ENCODE data around the gene C16orf46. TPM values are rescaled to one million over a fixed set of nuclear protein-coding genes. Genes with fewer than 3 reads are reported as not detected.

The C16orf46 gene
- under 1 TPM; 0.63 to 0.71 TPM for total RNA-seq

DNA sequence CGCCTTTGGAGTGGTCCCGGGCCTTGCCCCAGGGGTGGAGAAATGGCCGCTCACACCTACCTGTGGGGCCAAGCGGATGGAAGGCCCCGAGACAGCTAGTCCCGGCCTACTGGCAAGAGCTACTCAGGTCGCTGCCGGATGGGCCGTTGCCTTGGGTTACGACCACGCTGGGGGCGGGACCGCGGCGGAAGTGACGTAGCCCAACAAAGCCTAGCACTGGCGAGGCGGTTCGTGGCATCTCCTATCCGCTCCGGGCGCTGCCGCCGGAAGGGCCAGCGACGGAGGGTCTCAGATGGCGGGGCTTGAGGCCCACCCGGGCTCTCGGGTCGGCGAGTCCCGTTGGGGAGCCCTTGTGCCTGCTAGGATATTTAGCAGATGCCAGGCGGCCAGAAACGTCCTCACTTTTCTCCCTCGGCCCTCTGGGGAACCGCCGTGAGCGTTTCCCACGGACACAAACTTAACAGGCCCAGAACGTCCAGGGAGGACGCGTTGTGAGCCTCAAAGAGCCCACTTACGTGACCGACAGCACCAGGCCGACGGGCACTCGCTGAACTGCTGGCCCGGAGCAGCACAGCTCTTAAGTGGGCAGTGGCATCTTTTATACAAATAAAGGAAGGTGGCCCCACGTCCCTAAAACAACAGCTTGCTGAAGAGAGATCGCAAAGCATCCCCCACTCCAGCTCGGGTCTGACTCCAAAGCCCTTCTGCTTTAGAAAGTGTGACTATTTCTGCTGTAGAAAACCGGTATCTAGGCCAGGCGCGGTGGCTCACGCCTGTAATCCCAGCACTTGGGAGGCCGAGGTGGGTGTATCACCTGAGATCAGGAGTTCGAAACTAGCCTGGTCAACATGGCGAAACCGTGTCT is at the start of gene C16orf46:
Gene C16orf46, minus strand, starts transcription at position 163 of the 865 bp plus-strand sequence. CDS start 13,283 bp downstream, outside the sequence.

GRCh38 chr16:81095953-81096714 is 19.1 kb upstream of the C16orf46 start, which contains the start of gene GCSH:
Gene GCSH (minus strand): TSS chr16:81096395. CDS start chr16:81096278, 117 bp downstream.

DNA sequence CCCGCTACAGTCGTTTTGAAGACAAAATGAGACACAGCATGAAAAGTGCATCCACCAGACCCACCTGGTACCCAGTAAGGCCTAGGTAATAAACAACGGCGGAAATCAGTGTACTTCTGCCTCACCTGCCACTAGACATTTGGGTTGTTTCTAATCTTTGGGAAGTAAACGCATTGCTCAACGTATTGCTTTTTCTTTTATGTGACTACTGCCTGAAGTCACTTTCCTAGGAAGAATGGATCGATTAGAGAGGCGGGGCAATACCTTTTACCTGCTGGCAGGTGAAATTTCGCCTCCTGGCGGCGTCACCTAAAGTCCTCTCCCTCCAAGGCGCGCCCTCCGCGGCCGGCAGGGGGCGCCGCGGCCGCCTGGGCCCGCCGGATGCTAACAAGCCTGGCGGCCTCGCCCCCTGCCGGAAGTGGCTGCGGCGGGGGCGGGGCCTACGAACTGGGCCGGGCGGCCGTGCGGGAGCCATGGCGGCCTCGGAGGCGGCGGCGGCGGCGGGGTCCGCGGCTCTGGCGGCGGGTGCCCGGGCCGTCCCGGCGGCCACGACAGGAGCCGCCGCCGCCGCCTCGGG is 41.6 kb downstream of the C16orf46 start, which contains the start of gene ATMIN:
Gene ATMIN, plus strand, starts transcription at position 445 of the 577 bp plus-strand sequence. Its CDS starts 29 bp downstream, at position 474.

Other genes with a start within 250 kb of the C16orf46 start
- gene CMC2, start 70.4 kb downstream of the C16orf46 start, total RNA-seq = 10 to 100 TPM; 63.0 to 70.1 TPM
- gene CENPN, start 70.0 kb downstream of the C16orf46 start, total RNA-seq = 10 to 100 TPM; 50.9 to 52.7 TPM
- gene ATMIN, start 41.4 kb downstream of the C16orf46 start, total RNA-seq = 10 to 100 TPM; 32.3 to 32.5 TPM
- 1 to 10 TPM; 7.1 to 7.2 TPM for gene GCSH, start 19.2 kb upstream of the C16orf46 start, total RNA-seq
- not detected for gene BCO1, start 161.5 kb upstream of the C16orf46 start, total RNA-seq
- gene GAN, start 237.7 kb upstream of the C16orf46 start, total RNA-seq = 1 to 10 TPM; 6.9 to 7.1 TPM

Data from activated naive CD4-positive, alpha-beta T cell treated with anti-CD3 and anti-CD28 coated beads, Interleukin-2, amount 10 ng/mL, durations not matched to agents 5 hours and 36 hours (primary cell).